Mesendoderm (in vitro differentiated cells): ENCODE data around the gene NKD2.

ENCODE experiments used
- DNase-seq: peaks from one replicate; pipeline ENCODE4 v3.0.0; 2013
- H2AK5ac ChIP-seq: 2 replicates; pipeline ENCODE4 v1.6.1; 2013; ENCODE audit warnings: low read length, inconsistent platforms
- H2BK120ac ChIP-seq: 2 replicates; pipeline ENCODE4 v1.6.1; 2013; ENCODE audit warnings: low read depth, mild to moderate bottlenecking, low read length, moderate library complexity, mixed read lengths
- H2BK15ac ChIP-seq: replicated peaks from 2 replicates; pipeline ENCODE4 v1.6.1; 2013; ENCODE audit warnings: low read depth, mild to moderate bottlenecking, moderate library complexity
- H2BK5ac ChIP-seq: 2 replicates; pipeline ENCODE4 v1.6.1; 2013; ENCODE audit warnings: low read length, inconsistent platforms
- H3K18ac ChIP-seq: 2 replicates; pipeline ENCODE4 v1.6.1; 2013; ENCODE audit warnings: mild to moderate bottlenecking, low read length, mixed read lengths
- H3K23ac ChIP-seq: one replicate; pipeline ENCODE4 v1.6.1; 2013; ENCODE audit warnings: low read length
- H3K27ac ChIP-seq: 2 replicates; pipeline ENCODE4 v1.5.1; 2013; ENCODE audit warnings: low read depth, mild to moderate bottlenecking, inconsistent platforms, low read length, moderate library complexity
- H3K27me3 ChIP-seq: 2 replicates; pipeline ENCODE4 v1.6.1; 2013; ENCODE audit warnings: low read length, control low read depth, mild to moderate bottlenecking, inconsistent platforms; ENCODE audit not compliant: insufficient read depth, poor library complexity
- H3K36me3 ChIP-seq: 2 replicates; pipeline ENCODE4 v1.6.1; 2013; ENCODE audit warnings: low read length, inconsistent platforms; ENCODE audit not compliant: control insufficient read depth, insufficient read depth
- H3K4ac ChIP-seq: one replicate; pipeline ENCODE4 v1.6.1; 2013; ENCODE audit warnings: low read depth, mild to moderate bottlenecking, low read length, moderate library complexity
- H3K4me1 ChIP-seq: 2 replicates; pipeline ENCODE4 v1.6.1; 2013; ENCODE audit warnings: low read depth, low read length, inconsistent platforms; ENCODE audit not compliant: control insufficient read depth
- H3K4me2 ChIP-seq: 2 replicates; pipeline ENCODE4 v1.6.1; 2013; ENCODE audit warnings: low read length
- H3K4me3 ChIP-seq: 2 replicates; pipeline ENCODE4 v1.5.1; 2013; ENCODE audit warnings: mild to moderate bottlenecking, low read length
- H3K56ac ChIP-seq: one replicate; pipeline ENCODE4 v1.6.1; 2013; ENCODE audit warnings: low read length
- H3K79me1 ChIP-seq: 2 replicates; pipeline ENCODE4 v1.6.1; 2013; ENCODE audit warnings: low read length, inconsistent platforms
- H3K79me2 ChIP-seq: 2 replicates; pipeline ENCODE4 v1.6.1; 2013; ENCODE audit warnings: mild to moderate bottlenecking, low read length; ENCODE audit not compliant: control insufficient read depth, insufficient read depth
- H3K9ac ChIP-seq: 2 replicates; pipeline ENCODE4 v1.6.1; 2013; ENCODE audit warnings: low read length, inconsistent platforms
- H4K5ac ChIP-seq: one replicate; pipeline ENCODE4 v1.6.1; 2013; ENCODE audit warnings: low read length
- H4K8ac ChIP-seq: one replicate; pipeline ENCODE4 v1.6.1; 2013; ENCODE audit warnings: low read depth, mild to moderate bottlenecking, control low read depth, low read length, moderate library complexity
- WGBS: extraction: QIAGEN DNeasy Blood & Tissue Kit; methylation state at CpG from one replicate; pipeline ENCODE4 v1.1.7; 2013; ENCODE audit warnings: low lambda C conversion rate, missing lambda C conversion rate; ENCODE audit not compliant: insufficient coverage; ENCODE audit errors: extremely low coverage; 5-methylcytosine and 5-hydroxymethylcytosine counted together

Gene NKD2

DNA sequence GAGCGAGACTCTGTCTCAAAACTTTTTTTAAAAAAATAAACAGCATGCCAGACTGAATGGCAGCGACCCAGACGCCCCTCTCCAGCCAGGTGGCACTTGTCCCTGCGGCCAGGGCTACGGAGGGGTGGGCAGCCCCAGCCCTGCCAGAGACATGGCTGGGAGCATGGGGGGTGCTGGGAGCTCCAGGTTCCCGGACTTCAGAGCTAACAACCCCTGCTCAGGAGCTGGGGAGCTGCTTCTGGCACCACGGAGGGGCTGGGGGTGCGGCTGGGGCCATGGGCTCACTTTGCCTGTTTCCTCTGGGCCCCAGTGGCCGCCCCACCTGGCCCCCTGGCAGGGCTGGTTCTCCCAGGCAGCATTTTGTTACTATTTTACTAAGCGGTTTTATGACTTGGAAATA lies 53.3 kb downstream of the NKD2 start:
- H3K27ac ChIP-seq: no peak overlapping the region
- H3K4me1 ChIP-seq: no peaks in the 10 kb centered on the region
- no peak overlapping the region for H2BK5ac ChIP-seq
- H3K23ac ChIP-seq: no peak overlapping the region
- no peak overlapping the region for H3K9ac ChIP-seq
- no peak overlapping the region for H3K4ac ChIP-seq
- DNase-seq: no peak
- no peaks in the 10 kb centered on the region for H3K79me1 ChIP-seq
- WGBS: no CpG with 5 or more reads among the region's 10 CpGs
- no peaks in the 10 kb centered on the region for H3K79me2 ChIP-seq
- no peak overlapping the region for H2BK15ac ChIP-seq
- H3K4me3 ChIP-seq: no peak overlapping the region
- no peak overlapping the region for H3K56ac ChIP-seq
- H3K36me3 ChIP-seq: no peaks in the 10 kb centered on the region
- no peak overlapping the region for H3K4me2 ChIP-seq
- H3K18ac ChIP-seq: no peak overlapping the region
- H2BK120ac ChIP-seq: no peak overlapping the region
- H3K27me3 ChIP-seq: no peaks in the 10 kb centered on the region
- H4K8ac ChIP-seq: no peak overlapping the region
- no peak overlapping the region for H2AK5ac ChIP-seq
- no peak overlapping the region for H4K5ac ChIP-seq

DNA sequence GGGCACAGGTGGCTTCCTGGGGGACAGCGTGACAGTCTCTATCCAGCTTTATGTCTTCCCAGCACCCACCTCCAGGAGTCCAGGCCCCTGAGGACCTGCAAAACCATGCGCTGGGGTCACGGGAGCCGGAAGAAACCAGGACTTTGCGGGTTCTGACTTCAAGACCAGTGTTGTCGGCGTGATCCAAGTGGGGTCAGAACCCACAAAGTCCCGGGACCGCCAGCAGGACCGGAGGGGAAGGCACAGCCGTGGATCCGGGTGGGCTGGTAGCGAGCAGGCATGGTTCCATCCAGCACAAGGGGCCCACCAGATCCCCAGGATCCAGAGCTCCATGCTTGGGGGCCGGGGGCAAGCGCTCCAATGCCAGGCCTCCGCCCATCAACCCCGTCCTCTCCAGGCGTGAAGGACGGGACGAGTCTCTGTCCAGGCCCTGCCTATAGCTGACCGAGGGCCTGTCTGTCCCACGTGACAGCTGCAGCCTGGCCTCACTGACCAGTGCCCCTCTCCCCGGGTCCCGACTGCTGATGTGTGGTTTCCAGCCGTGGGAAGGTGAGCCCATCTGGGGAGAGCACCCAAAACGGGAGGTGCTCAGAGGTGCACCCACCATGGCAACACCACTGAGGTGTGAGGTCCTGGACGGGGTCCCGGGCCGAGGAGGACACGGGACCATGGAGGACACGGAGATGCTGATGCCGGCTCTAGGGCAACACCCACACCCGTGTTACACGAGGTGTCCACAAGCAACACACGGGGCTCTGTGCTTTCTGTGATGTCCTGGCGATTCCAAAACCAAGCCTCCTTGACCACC lies 54.4 kb downstream of the NKD2 start:
- no peak overlapping the region for H2AK5ac ChIP-seq
- H3K56ac ChIP-seq: no peak overlapping the region
- H3K4me2 ChIP-seq: no peak overlapping the region
- H2BK15ac ChIP-seq: no peak overlapping the region
- no peak overlapping the region for H4K5ac ChIP-seq
- H4K8ac ChIP-seq: no peak overlapping the region
- no peak overlapping the region for H3K23ac ChIP-seq
- no peak overlapping the region for H3K4me3 ChIP-seq
- no peak for DNase-seq
- H2BK120ac ChIP-seq: no peak overlapping the region
- no peak overlapping the region for H3K18ac ChIP-seq
- no peaks in the 10 kb centered on the region for H3K36me3 ChIP-seq
- H3K4me1 ChIP-seq: no peaks in the 10 kb centered on the region
- no peak overlapping the region for H2BK5ac ChIP-seq
- WGBS: no CpG with 5 or more reads among the region's 36 CpGs
- no peak overlapping the region for H3K27ac ChIP-seq
- no peaks in the 10 kb centered on the region for H3K79me1 ChIP-seq
- H3K79me2 ChIP-seq: no peaks in the 10 kb centered on the region
- no peak overlapping the region for H3K9ac ChIP-seq
- no peak overlapping the region for H3K4ac ChIP-seq
- no peaks in the 10 kb centered on the region for H3K27me3 ChIP-seq

DNA sequence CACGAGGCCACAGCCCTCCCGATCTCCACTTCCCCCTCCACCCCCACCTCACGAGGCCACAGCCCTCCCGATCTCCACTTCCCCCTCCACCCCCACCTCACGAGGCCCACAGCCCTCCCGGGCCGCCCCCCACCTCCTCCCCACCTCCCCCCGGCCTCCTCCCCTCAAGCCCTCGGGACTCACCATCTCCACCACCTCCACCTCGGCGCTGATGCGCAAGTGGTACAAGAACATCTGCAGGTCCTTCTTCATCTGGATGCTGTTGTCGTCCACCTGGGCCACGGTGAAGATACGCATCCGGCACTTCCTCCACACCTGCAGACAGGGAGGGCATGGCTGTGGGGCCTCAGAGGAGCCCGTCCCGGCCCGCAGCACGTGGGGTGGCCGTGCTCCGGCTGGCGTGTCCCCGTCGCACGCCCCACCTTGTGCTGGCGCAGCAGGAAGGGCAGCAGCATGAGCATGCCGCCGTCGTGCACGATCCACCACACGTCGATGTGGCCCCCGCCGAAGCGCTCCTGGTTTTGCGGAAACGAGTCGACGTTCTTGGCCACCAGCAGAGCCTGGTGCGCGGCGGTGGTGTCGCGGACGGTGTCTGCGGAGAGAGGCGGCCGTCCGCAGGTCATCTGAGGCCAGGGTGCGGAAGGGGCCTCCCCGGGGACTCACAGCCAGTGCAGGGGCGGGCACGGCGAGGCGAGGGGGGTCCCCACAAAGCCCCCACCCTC lies 55.2 kb downstream of the NKD2 start:
- Histone ChIP-seq H3K79me1 (no peaks in the 10 kb centered on the region), H3K9ac (no peak overlapping the region), H3K4me3 (no peak overlapping the region), H3K4me2 (no peak overlapping the region), H3K4ac (no peak overlapping the region), H2AK5ac (no peak overlapping the region), H2BK5ac (no peak overlapping the region), H3K56ac (no peak overlapping the region), H3K18ac (no peak overlapping the region), H3K79me2 (no peaks in the 10 kb centered on the region), H3K36me3 (no peaks in the 10 kb centered on the region), H3K27ac (no peak overlapping the region), H3K27me3 (no peaks in the 10 kb centered on the region), H2BK15ac (no peak overlapping the region), H3K4me1 (no peaks in the 10 kb centered on the region), H3K23ac (no peak overlapping the region), H4K5ac (no peak overlapping the region), H2BK120ac (no peak overlapping the region), H4K8ac (no peak overlapping the region)
- WGBS: no CpG with 5 or more reads among the region's 56 CpGs
- no peak for DNase-seq

DNA sequence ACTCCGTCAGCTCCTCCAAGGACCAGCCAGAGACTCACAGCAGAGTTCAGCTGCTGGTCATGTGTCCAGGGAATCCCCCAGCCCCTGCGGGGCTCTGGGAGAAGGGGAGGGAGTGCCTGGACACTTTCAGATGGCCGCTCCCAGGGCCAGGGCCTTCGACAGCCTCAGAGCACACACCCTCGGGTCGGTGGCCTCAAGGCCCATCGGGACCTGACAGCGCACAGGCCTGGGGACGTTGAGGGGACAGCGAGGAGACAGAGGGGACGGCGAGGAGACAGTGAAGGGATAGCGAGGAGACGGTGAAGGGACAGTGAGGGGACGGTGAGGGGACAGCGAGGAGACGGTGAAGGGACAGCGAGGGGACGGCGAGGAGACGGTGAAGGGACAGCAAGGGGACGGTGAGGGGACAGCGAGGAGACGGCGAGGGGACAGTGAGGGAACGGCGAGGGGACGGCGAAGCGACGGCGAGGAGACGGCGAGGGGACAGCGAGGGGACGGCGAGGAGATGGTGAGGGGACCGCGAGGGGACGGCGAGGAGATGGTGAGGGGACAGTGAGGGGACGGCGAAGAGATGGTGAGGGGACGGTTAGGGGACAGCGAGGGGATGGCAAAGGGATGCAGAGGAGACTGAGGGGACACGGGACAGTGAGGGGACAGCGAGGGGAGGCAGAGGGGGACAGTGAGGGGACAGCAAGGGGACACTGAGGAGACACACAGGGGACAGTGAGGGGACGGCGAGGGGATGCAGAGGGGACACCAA lies 56.0 kb downstream of the NKD2 start:
- Histone ChIP-seq H3K4me1 (no peaks in the 10 kb centered on the region), H3K4me2 (no peak overlapping the region), H3K4ac (no peak overlapping the region), H3K79me1 (no peaks in the 10 kb centered on the region), H2BK15ac (no peak overlapping the region), H3K79me2 (no peaks in the 10 kb centered on the region), H3K36me3 (no peaks in the 10 kb centered on the region), H2AK5ac (no peak overlapping the region), H3K27ac (no peak overlapping the region), H3K9ac (no peak overlapping the region), H4K5ac (no peak overlapping the region), H3K18ac (no peak overlapping the region), H3K23ac (no peak overlapping the region), H4K8ac (no peak overlapping the region), H2BK5ac (no peak overlapping the region), H3K27me3 (no peaks in the 10 kb centered on the region), H3K4me3 (no peak overlapping the region), H2BK120ac (no peak overlapping the region), H3K56ac (no peak overlapping the region)
- DNase-seq: no peak
- WGBS: 100% methylated on average over 2 of the region's 49 CpGs

DNA sequence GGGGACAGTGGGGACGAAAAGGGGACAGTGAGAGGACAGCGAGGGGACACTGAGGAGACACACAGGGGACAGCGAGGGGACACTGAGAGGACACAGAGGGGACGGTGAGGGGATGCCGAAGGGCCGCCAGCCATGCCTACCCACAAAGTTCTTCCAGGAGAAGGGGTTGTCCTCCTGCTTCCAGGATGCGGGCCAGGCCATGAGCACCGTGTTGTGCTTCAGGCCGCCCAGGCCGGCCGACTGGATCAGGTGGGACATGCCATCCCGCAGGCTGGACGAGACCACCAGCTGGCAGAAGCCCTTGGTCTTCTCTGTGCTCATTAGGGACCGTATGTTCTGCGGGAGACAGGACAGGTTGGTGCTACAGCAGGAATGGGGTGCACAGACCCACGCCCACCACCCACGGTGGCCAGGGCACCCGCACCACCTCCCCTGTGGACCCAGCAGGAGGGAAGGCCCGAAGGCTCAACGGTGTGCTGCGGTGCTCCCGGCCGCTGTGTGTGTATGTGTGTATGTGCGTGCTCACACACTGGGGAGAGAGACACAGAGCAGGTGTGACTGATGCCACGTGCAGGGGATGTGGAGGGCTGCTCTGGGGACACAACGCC lies 56.6 kb downstream of the NKD2 start:
- H3K9ac ChIP-seq: no peak overlapping the region

More for the DNA sequence above, 56.6 kb downstream of the NKD2 start:
- Histone ChIP-seq H2AK5ac (no peak overlapping the region), H2BK15ac (no peak overlapping the region), H3K27me3 (no peaks in the 10 kb centered on the region), H2BK5ac (no peak overlapping the region), H3K36me3 (no peaks in the 10 kb centered on the region), H3K4me3 (no peak overlapping the region), H4K5ac (no peak overlapping the region), H3K27ac (no peak overlapping the region), H3K23ac (no peak overlapping the region), H3K79me1 (no peaks in the 10 kb centered on the region), H3K4me2 (no peak overlapping the region), H3K79me2 (no peaks in the 10 kb centered on the region), H4K8ac (no peak overlapping the region), H2BK120ac (no peak overlapping the region), H3K18ac (no peak overlapping the region), H3K4ac (no peak overlapping the region), H3K56ac (no peak overlapping the region), H3K4me1 (no peaks in the 10 kb centered on the region)
- WGBS: no CpG with 5 or more reads among the region's 26 CpGs
- DNase-seq: no peak
